Mucosa of stomach (tissue), 1 donor: Measurements from ENCODE around the gene WDR6.

Experiments
- H3K27me3 ChIP-seq: one replicate; pipeline ENCODE4 v1.7.0; 2013; ENCODE audit warnings: mild to moderate bottlenecking, low read length; ENCODE audit not compliant: control insufficient read depth, insufficient read depth
- H3K36me3 ChIP-seq: one replicate; pipeline ENCODE4 v1.7.0; 2013; ENCODE audit warnings: low read length; ENCODE audit not compliant: control insufficient read depth, insufficient read depth
- H3K4me1 ChIP-seq: one replicate; pipeline ENCODE4 v1.7.0; 2013; ENCODE audit warnings: mild to moderate bottlenecking, low read length; ENCODE audit not compliant: control insufficient read depth, insufficient read depth
- H3K4me3 ChIP-seq: one replicate; pipeline ENCODE4 v1.7.0; 2013; ENCODE audit warnings: low read length
- H3K9ac ChIP-seq: one replicate; pipeline ENCODE4 v1.7.0; 2013; ENCODE audit warnings: mild to moderate bottlenecking, low read length, moderate library complexity
- H3K9me3 ChIP-seq: one replicate; pipeline ENCODE4 v1.7.0; 2013; ENCODE audit warnings: mild to moderate bottlenecking, low read length, moderate library complexity; ENCODE audit not compliant: control insufficient read depth
- donor health status: Pancreatic carcinoma.

The WDR6 gene

GRCh38 chr3:49028673-49029562, 21.7 kb downstream of the WDR6 start, which contains the start of gene IMPDH2:
Gene IMPDH2 (minus strand): TSS chr3:49029398. CDS start chr3:49029350, 48 bp downstream.
- Histone ChIP-seq H3K36me3 (peaks cover 39% of the 10 kb centered on the region), H3K9ac (peak within 1 kb of the TSS; percentile 86)

GRCh38 chr3:49029563-49029884, 22.3 kb downstream of the WDR6 start:
- Histone ChIP-seq H3K9ac (peak overlapping the region; percentile 86), H3K4me3 (peak overlapping the region; percentile 73), H3K9me3 (no peaks in the 10 kb centered on the region), H3K36me3 (peaks cover 33% of the 10 kb centered on the region), H3K4me1 (peaks cover 13% of the 10 kb centered on the region), H3K27me3 (no peaks in the 10 kb centered on the region)

More at GRCh38 chr3:49028673-49029562, 21.7 kb downstream of the WDR6 start, which contains the start of gene IMPDH2:
- H3K9me3 ChIP-seq, result no peaks in the 10 kb centered on the region
- peak within 1 kb of the TSS; percentile 73 for H3K4me3 ChIP-seq
- H3K27me3 ChIP-seq, result no peaks in the 10 kb centered on the region
- peaks cover 13% of the 10 kb centered on the region for H3K4me1 ChIP-seq

GRCh38 chr3:49030321-49030720, 23.1 kb downstream of the WDR6 start:
- Histone ChIP-seq H3K4me1 (peaks cover 13% of the 10 kb centered on the region), H3K4me3 (no peak overlapping the region), H3K9me3 (no peaks in the 10 kb centered on the region), H3K27me3 (no peaks in the 10 kb centered on the region), H3K9ac (no peak overlapping the region), H3K36me3 (peaks cover 25% of the 10 kb centered on the region)

- H3K4me1 ChIP-seq, result peaks cover 13% of the 10 kb centered on the region
- H3K9ac ChIP-seq, result no peak overlapping the region
- H3K9me3 ChIP-seq, result no peaks in the 10 kb centered on the region
- peaks cover 21% of the 10 kb centered on the region for H3K36me3 ChIP-seq
- no peak overlapping the region for H3K4me3 ChIP-seq
- H3K27me3 ChIP-seq, result no peaks in the 10 kb centered on the region
Measured at GRCh38 chr3:49032646-49033304, 25.6 kb downstream of the WDR6 start.

GRCh38 chr3:49034650-49035049, 27.5 kb downstream of the WDR6 start:
- Histone ChIP-seq H3K4me1 (no peaks in the 10 kb centered on the region), H3K9ac (no peak overlapping the region), H3K36me3 (peaks cover 21% of the 10 kb centered on the region), H3K27me3 (no peaks in the 10 kb centered on the region), H3K4me3 (no peak overlapping the region), H3K9me3 (no peaks in the 10 kb centered on the region)

- H3K4me1 ChIP-seq, result no peaks in the 10 kb centered on the region
- no peak overlapping the region for H3K9ac ChIP-seq
- no peaks in the 10 kb centered on the region for H3K9me3 ChIP-seq
- no peaks in the 10 kb centered on the region for H3K27me3 ChIP-seq
- H3K4me3 ChIP-seq, result no peak overlapping the region
- peaks cover 21% of the 10 kb centered on the region for H3K36me3 ChIP-seq
Measured at GRCh38 chr3:49035281-49035680, 28.1 kb downstream of the WDR6 start.

GRCh38 chr3:49053543-49053942, 46.4 kb downstream of the WDR6 start:
- no peaks in the 10 kb centered on the region for H3K9me3 ChIP-seq
- H3K36me3 ChIP-seq, result peaks cover 13% of the 10 kb centered on the region
- no peak overlapping the region for H3K4me3 ChIP-seq
- H3K9ac ChIP-seq, result no peak overlapping the region
- H3K27me3 ChIP-seq, result no peaks in the 10 kb centered on the region
- H3K4me1 ChIP-seq, result no peaks in the 10 kb centered on the region

GRCh38 chr3:49054344-49054862, 47.2 kb downstream of the WDR6 start:
- H3K9ac ChIP-seq, result no peak overlapping the region
- H3K27me3 ChIP-seq, result no peaks in the 10 kb centered on the region
- H3K4me1 ChIP-seq, result no peaks in the 10 kb centered on the region
- H3K36me3 ChIP-seq, result peaks cover 13% of the 10 kb centered on the region
- H3K9me3 ChIP-seq, result no peaks in the 10 kb centered on the region
- no peak overlapping the region for H3K4me3 ChIP-seq

- H3K4me3 ChIP-seq, result no peak overlapping the region
- no peaks in the 10 kb centered on the region for H3K4me1 ChIP-seq
- no peaks in the 10 kb centered on the region for H3K27me3 ChIP-seq
- no peak overlapping the region for H3K9ac ChIP-seq
- H3K36me3 ChIP-seq, result peaks cover 13% of the 10 kb centered on the region
- H3K9me3 ChIP-seq, result no peaks in the 10 kb centered on the region
Measured at GRCh38 chr3:49057268-49057667, 50.1 kb downstream of the WDR6 start.

- Histone ChIP-seq H3K27me3 (no peaks in the 10 kb centered on the region), H3K9me3 (no peaks in the 10 kb centered on the region), H3K4me1 (no peaks in the 10 kb centered on the region), H3K4me3 (no peak overlapping the region), H3K9ac (no peak overlapping the region), H3K36me3 (peaks cover 13% of the 10 kb centered on the region)
Measured at GRCh38 chr3:49058011-49058410, 50.8 kb downstream of the WDR6 start.
